ENCODE data around the gene SLC37A2. TPM values are rescaled to one million over a fixed set of nuclear protein-coding genes. Genes with fewer than 3 reads are reported as not detected.

Gene SLC37A2
- total and polyA plus RNA-seq, 2 experiments from 2014 or later = 2.8 to 3.9 TPM

- Histone ChIP-seq H2AFZ (no peak overlapping the region), H3K36me3 (replicated peaks; ENCODE audit: insufficient read depth, low read depth) (no peaks in the 10 kb centered on the region), H3K27me3 (peaks cover 13% of the 10 kb centered on the region), H3K79me2 (no peaks in the 10 kb centered on the region), H3K9me3 (ENCODE audit: low read depth) (no peaks in the 10 kb centered on the region), H3K9me2 (replicated peaks; ENCODE audit: insufficient read depth) (no peaks in the 10 kb centered on the region), H3K27ac (no peak overlapping the region), H3K4me2 (no peak overlapping the region), H3K4me3 (no peak overlapping the region), H3K4me1 (ENCODE audit: insufficient read depth) (peaks cover 4% of the 10 kb centered on the region), H4K20me1 (ENCODE audit: insufficient read depth, poor library complexity, severe bottlenecking) (no peaks in the 10 kb centered on the region)
- DNase-seq (ENCODE audit: low spot score) = no peak
- TF ChIP-seq EZH2 (IDR thresholded peaks at IDR 0.05; ENCODE audit: borderline replicate concordance) = no peak
- TF ChIP-seq EZH2phosphoT487 (IDR thresholded peaks at IDR 0.05; ENCODE audit: low read depth, severe bottlenecking, unreplicated experiment) = no peak
- TF ChIP-seq, protein P1, sequence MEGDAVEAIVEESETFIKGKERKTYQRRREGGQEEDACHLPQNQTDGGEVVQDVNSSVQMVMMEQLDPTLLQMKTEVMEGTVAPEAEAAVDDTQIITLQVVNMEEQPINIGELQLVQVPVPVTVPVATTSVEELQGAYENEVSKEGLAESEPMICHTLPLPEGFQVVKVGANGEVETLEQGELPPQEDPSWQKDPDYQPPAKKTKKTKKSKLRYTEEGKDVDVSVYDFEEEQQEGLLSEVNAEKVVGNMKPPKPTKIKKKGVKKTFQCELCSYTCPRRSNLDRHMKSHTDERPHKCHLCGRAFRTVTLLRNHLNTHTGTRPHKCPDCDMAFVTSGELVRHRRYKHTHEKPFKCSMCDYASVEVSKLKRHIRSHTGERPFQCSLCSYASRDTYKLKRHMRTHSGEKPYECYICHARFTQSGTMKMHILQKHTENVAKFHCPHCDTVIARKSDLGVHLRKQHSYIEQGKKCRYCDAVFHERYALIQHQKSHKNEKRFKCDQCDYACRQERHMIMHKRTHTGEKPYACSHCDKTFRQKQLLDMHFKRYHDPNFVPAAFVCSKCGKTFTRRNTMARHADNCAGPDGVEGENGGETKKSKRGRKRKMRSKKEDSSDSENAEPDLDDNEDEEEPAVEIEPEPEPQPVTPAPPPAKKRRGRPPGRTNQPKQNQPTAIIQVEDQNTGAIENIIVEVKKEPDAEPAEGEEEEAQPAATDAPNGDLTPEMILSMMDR (IDR thresholded peaks at IDR 0.05; ENCODE audit: poor library complexity) = no peak
- 79% methylated on average over 5 of the region's 5 CpGs for WGBS (ENCODE audit: low lambda C conversion rate, missing lambda C conversion rate)
Measured at GRCh38 chr11:125056931-125057692, 6.0 kb upstream of the SLC37A2 start.

DNA sequence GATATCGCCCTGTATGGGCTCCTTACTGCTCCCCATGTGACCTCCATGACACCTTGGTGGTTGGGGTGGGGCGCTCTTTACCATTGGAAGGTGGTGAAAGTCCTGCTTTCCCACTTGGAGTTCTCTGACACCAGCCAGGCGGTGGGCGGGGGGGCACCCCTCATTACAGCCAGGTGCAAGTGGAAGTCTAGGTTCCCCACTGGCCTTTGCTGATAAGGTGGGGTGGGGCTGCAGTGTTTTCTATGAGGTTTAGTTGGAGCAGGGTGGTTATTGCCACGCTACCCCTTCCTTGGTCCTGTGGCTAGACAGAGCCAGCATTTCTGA lies 5.5 kb upstream of the SLC37A2 start:
- no peak overlapping the region for H3K4me2 ChIP-seq
- DNase-seq (ENCODE audit: low spot score) = no peak

GRCh38 chr11:125061281-125061680 lies 1.8 kb upstream of the SLC37A2 start:
- no peak overlapping the region for H2AFZ ChIP-seq
- DNase-seq (ENCODE audit: low spot score) = no peak
- H3K4me2 ChIP-seq = no peak overlapping the region
- H3K4me1 ChIP-seq (ENCODE audit: insufficient read depth) = peaks cover 9% of the 10 kb centered on the region
- H4K20me1 ChIP-seq (ENCODE audit: insufficient read depth, poor library complexity, severe bottlenecking) = no peaks in the 10 kb centered on the region
- H3K9me2 ChIP-seq (replicated peaks; ENCODE audit: insufficient read depth) = no peaks in the 10 kb centered on the region
- H3K79me2 ChIP-seq = no peaks in the 10 kb centered on the region
- H3K4me3 ChIP-seq = no peak overlapping the region
- H3K36me3 ChIP-seq (replicated peaks; ENCODE audit: insufficient read depth, low read depth) = no peaks in the 10 kb centered on the region
- H3K9me3 ChIP-seq (ENCODE audit: low read depth) = no peaks in the 10 kb centered on the region
- TF ChIP-seq, protein P1 (IDR thresholded peaks at IDR 0.05; ENCODE audit: poor library complexity) = no peak
- TF ChIP-seq EZH2 (IDR thresholded peaks at IDR 0.05; ENCODE audit: borderline replicate concordance) = no peak
- no peak overlapping the region for H3K27ac ChIP-seq
- 83% methylated on average over 4 of the region's 4 CpGs for WGBS (ENCODE audit: low lambda C conversion rate, missing lambda C conversion rate)
- H3K27me3 ChIP-seq = peaks cover 42% of the 10 kb centered on the region

More for the DNA sequence above, 5.5 kb upstream of the SLC37A2 start:
- H3K79me2 ChIP-seq = no peaks in the 10 kb centered on the region
- H4K20me1 ChIP-seq (ENCODE audit: insufficient read depth, poor library complexity, severe bottlenecking) = no peaks in the 10 kb centered on the region
- H2AFZ ChIP-seq = no peak overlapping the region
- TF ChIP-seq, protein P1 (IDR thresholded peaks at IDR 0.05; ENCODE audit: poor library complexity) = no peak
- TF ChIP-seq EZH2phosphoT487 (IDR thresholded peaks at IDR 0.05; ENCODE audit: low read depth, severe bottlenecking, unreplicated experiment) (no peak), EZH2 (IDR thresholded peaks at IDR 0.05; ENCODE audit: borderline replicate concordance) (no peak)
- H3K9me3 ChIP-seq (ENCODE audit: low read depth) = no peaks in the 10 kb centered on the region
- WGBS (ENCODE audit: low lambda C conversion rate, missing lambda C conversion rate) = 95% methylated on average over 5 of the region's 5 CpGs
- no peaks in the 10 kb centered on the region for H3K9me2 ChIP-seq (replicated peaks; ENCODE audit: insufficient read depth)
- H3K4me3 ChIP-seq = no peak overlapping the region
- no peaks in the 10 kb centered on the region for H3K36me3 ChIP-seq (replicated peaks; ENCODE audit: insufficient read depth, low read depth)
- H3K27ac ChIP-seq = no peak overlapping the region
- peaks cover 18% of the 10 kb centered on the region for H3K27me3 ChIP-seq
- H3K4me1 ChIP-seq (ENCODE audit: insufficient read depth) = peaks cover 4% of the 10 kb centered on the region
